Epidermal melanocyte (primary cell): ENCODE measurements around the gene EPB41L4A.
A peak's percentile ranks its signal among the peaks of the same experiment; 100 is the strongest.
"Not testable (repeated sequence)": the region's sequence is repeated elsewhere in the genome, so short reads cannot be mapped to it uniquely, and the experiment has no call there.

Experiments used
- DNase-seq: peaks from one replicate; pipeline ENCODE4 v3.0.0; 2011; ENCODE audit warnings: low spot score; ENCODE audit not compliant: insufficient read length

EPB41L4A gene

GRCh38 chr5:112419164-112419985 is at the start of gene EPB41L4A:
EPB41L4A (minus strand) TSS chr5:112419277; CDS start chr5:112419039, 238 bp downstream.
- DNase-seq: peak; percentile 24

GRCh38 chr5:112467485-112467884 is 48.4 kb upstream of the EPB41L4A start:
- no peak for DNase-seq

- DNase-seq: not testable (repeated sequence)
Observed at GRCh38 chr5:112466261-112466660, 47.2 kb upstream of the EPB41L4A start.

GRCh38 chr5:112447187-112447760 is 28.2 kb upstream of the EPB41L4A start:
- DNase-seq: not testable (repeated sequence)

GRCh38 chr5:112445626-112446350 is 26.7 kb upstream of the EPB41L4A start:
- DNase-seq: no peak

GRCh38 chr5:112443932-112444331 is 24.9 kb upstream of the EPB41L4A start:
- DNase-seq: not testable (repeated sequence)

- no peak for DNase-seq
Observed at GRCh38 chr5:112440031-112440430, 21.0 kb upstream of the EPB41L4A start.

GRCh38 chr5:112436144-112436543 is 17.1 kb upstream of the EPB41L4A start:
- no peak for DNase-seq

GRCh38 chr5:112434641-112435040 is 15.6 kb upstream of the EPB41L4A start:
- no peak for DNase-seq

- not testable (repeated sequence) for DNase-seq
Observed at GRCh38 chr5:112426202-112426601, 7.1 kb upstream of the EPB41L4A start.

- peak; percentile 59 for DNase-seq
Observed at GRCh38 chr5:112419986-112420864, 1.1 kb upstream of the EPB41L4A start.

- no peak for DNase-seq
Observed at GRCh38 chr5:112418659-112419163, 366 bp downstream of the EPB41L4A start.

GRCh38 chr5:112417931-112418658 is 982 bp downstream of the EPB41L4A start:
- DNase-seq: no peak

GRCh38 chr5:112415552-112415951 is 3.5 kb downstream of the EPB41L4A start:
- no peak for DNase-seq

GRCh38 chr5:112413611-112414010 is 5.5 kb downstream of the EPB41L4A start:
- no peak for DNase-seq

- no peak for DNase-seq
Observed at GRCh38 chr5:112412346-112412745, 6.7 kb downstream of the EPB41L4A start.

GRCh38 chr5:112411903-112412302 is 7.2 kb downstream of the EPB41L4A start:
- DNase-seq: no peak

GRCh38 chr5:112407666-112408065 is 11.4 kb downstream of the EPB41L4A start:
- DNase-seq: no peak

- no peak for DNase-seq
Observed at GRCh38 chr5:112407240-112407639, 11.8 kb downstream of the EPB41L4A start.

GRCh38 chr5:112403069-112403468 is 16.0 kb downstream of the EPB41L4A start:
- no peak for DNase-seq
